ENCODE results near the gene DCX.

DNA sequence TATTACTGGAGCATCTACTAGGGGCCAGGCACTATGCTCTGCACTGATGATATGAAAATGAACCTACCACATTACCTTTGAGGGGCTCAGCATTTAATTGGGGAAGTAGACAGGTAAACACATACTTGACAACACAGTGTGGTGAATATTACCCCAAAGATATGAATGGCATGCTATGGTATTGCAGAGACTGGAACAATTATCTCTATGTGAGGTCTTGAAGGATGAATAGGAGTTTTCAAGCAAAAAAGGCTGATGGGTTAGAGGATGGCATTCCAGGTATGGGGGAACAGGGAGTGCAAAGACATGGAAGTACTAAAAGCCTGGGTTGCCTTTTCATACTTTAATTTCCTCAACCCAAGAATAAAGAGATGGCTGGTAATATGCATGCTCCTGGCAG is 82.6 kb downstream of the DCX start:
- TF ChIP-seq, protein P1, sequence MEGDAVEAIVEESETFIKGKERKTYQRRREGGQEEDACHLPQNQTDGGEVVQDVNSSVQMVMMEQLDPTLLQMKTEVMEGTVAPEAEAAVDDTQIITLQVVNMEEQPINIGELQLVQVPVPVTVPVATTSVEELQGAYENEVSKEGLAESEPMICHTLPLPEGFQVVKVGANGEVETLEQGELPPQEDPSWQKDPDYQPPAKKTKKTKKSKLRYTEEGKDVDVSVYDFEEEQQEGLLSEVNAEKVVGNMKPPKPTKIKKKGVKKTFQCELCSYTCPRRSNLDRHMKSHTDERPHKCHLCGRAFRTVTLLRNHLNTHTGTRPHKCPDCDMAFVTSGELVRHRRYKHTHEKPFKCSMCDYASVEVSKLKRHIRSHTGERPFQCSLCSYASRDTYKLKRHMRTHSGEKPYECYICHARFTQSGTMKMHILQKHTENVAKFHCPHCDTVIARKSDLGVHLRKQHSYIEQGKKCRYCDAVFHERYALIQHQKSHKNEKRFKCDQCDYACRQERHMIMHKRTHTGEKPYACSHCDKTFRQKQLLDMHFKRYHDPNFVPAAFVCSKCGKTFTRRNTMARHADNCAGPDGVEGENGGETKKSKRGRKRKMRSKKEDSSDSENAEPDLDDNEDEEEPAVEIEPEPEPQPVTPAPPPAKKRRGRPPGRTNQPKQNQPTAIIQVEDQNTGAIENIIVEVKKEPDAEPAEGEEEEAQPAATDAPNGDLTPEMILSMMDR (IDR thresholded peaks at IDR 0.05; ENCODE audit: low read depth, low read length) = no peak
- TF ChIP-seq EZH2phosphoT487 (IDR thresholded peaks at IDR 0.05; ENCODE audit: low read depth) = no peak
